GM18508 (cell line): ENCODE measurements around the gene GLT6D1.
"Not testable (repeated sequence)": the region's sequence is repeated elsewhere in the genome, so short reads cannot be mapped to it uniquely, and the experiment has no call there.

Experiments
- ATAC-seq: cut with Tn5 transposase; IDR thresholded peaks from one replicate; pipeline ENCODE4 v1.9.1; 2021; ENCODE audit warnings: moderate number of reproducible peaks; ENCODE audit not compliant: insufficient read depth, unreplicated experiment

GLT6D1 gene

GRCh38 chr9:135639196-135639595, at the start of gene GLT6D1:
Gene GLT6D1, minus strand, starts transcription at chr9:135639540. Its CDS starts 353 bp downstream, at chr9:135639187.
- ATAC-seq: no peak

DNA sequence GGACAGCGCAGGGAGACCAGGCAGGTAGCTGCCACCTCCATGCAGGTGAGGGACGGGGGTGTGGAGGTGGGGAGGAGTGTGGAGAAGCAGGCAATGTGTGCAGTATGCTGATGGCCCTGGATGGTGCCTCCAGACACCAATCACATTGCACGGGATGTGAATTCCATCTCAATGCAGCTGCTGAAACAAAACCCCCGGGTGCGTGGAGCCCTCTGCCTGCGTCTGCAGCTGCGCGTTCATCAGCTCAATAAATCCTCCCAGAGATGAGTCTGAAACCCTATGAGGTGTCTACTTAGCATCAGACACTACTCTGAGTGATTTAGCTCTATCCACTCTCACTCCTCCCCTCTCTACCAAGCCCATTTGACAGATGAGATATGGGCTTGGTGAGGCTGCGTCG, 49.7 kb upstream of the GLT6D1 start:
- no peak for ATAC-seq

GRCh38 chr9:135687216-135687615, 47.9 kb upstream of the GLT6D1 start:
- ATAC-seq: no peak

- no peak for ATAC-seq
Measured at GRCh38 chr9:135684691-135685090, 45.4 kb upstream of the GLT6D1 start.

DNA sequence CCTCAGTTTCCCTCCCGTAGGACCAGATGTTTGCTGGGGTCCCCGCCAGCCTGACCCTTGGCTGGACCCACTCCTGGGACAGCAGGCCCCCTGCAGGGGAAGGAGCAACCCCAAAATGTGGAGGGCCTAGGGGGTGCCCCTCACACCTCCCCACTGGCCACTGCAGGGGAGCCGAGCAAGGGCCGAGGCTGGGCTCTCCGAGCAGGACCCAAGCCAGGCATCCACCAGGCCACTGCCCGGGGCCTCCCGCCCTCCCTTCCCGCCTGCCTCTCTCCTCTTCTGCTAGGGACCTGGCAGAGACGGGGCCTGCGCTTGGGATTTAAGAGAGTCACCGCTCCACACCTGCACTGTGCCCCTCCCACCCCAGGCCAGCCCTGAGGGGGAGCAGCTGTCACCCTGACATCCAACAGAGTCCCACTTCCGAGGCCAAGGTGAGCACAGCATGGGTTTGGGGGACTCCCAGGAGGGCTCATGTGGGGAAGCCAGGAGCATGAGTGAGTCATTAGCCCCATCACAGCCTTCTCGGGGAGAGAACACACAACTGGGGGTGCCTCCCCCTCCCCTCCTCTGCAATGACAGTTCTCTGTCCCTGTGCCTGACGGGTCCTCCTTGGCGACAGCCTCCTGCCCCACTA, 44.2 kb upstream of the GLT6D1 start:
- ATAC-seq: no peak

GRCh38 chr9:135681161-135681560, 41.8 kb upstream of the GLT6D1 start:
- ATAC-seq: no peak

GRCh38 chr9:135680056-135680455, 40.7 kb upstream of the GLT6D1 start:
- no peak for ATAC-seq

DNA sequence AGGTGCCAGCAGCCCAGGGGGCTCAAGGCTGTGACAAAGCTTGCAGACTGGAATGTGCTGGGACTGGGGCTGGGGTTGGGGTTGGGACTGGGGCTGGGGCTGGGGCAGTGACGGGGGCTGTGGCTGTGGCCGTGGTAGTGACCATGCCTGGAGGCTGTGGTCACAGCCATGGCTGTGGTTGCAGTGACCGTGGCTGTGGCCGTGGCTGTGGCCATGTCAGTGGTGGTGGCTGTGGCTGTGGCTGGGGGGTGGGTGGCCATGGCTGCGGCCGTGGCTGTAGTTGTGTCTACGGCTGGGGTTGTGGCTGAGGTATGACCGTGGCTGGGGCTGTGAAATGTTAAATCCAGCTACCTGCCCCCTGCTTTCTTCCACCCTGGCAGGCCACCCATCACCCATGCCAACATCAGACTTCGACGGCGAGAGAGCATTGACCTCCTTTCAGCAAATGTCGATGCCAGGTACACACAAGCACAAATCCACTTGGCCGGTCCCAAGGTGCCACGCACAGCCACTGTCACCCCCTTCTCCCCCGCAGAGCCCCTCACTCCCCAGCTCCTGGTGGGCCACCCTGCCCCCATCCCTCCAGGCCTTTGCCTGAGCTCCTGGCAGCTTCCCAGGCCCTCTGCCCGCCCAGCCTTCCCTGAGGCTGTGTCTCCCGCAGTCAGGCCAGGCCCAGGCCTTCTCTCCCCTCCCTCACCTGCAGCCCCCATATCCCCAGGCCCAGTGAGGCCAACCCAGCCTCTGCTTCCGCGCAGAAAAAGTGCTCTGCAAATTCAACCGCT, 39.1 kb upstream of the GLT6D1 start:
- ATAC-seq: no peak

DNA sequence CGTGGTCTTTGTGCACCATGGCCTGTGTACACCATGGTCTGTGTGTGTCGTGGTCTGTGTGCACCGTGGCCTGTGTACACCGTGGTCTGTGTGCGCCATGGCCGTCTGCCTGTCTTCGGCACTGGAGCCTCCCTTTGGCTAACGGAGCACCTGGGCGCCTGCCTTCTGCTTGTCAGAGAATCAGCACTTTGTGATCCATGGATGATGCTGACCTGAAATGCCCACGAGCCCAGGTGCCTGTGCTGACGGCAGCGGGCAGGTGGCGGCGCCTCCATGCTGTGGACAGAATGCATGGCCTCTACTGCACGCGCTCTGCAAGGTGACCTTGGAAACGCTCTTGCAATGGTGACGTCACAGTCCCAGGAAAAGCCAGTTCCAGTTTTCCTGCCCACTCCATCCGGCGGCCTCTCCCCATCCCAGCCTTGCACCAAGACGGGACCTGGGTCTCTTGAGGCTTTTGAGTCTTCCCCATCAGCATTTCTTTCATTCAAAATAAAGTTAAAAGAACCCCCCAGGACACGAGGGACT, 38.4 kb upstream of the GLT6D1 start:
- ATAC-seq: no peak

DNA sequence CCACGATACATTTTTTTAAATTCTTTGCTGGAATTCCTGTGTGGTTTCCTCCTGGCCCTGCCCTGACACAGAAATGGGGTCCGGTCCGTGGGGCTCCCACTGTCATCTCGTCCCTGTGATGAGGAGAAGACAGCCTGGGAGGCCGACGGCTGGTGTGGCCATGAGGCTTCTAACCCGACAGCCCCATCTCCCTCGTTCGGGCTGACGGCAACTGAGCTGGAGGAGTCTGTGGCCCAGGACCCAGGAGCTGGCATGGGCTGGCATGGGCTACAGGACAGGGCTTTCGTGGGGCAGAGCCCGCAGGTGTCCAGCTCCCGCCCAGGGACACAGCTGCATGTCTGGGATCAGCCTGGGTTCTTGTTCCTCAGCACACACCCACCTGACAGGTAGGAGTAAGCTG, 37.6 kb upstream of the GLT6D1 start:
- ATAC-seq: no peak

DNA sequence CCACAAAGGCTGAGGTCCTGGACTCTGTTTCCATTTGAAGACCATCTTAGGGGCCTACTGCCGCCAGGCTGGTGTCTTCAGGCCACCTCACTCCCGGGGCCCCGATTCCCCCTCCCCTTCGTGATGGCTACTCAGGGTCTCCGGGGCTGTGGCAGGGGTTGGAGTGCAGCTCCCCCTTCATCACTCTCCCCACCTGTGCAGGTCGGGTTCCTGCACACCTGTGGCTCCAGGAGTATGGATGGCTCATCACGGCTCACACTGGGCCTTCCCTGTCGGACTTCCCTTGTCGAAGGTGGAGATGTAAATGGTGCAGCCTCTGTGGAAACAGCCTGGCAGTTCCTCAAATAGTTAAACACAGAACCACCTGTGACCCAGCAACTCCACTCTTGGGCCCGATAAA, 35.6 kb upstream of the GLT6D1 start:
- ATAC-seq: no peak

GRCh38 chr9:135673941-135674340, 34.6 kb upstream of the GLT6D1 start:
- no peak for ATAC-seq

- not testable (repeated sequence) for ATAC-seq
Measured at GRCh38 chr9:135672786-135673185, 33.4 kb upstream of the GLT6D1 start.

DNA sequence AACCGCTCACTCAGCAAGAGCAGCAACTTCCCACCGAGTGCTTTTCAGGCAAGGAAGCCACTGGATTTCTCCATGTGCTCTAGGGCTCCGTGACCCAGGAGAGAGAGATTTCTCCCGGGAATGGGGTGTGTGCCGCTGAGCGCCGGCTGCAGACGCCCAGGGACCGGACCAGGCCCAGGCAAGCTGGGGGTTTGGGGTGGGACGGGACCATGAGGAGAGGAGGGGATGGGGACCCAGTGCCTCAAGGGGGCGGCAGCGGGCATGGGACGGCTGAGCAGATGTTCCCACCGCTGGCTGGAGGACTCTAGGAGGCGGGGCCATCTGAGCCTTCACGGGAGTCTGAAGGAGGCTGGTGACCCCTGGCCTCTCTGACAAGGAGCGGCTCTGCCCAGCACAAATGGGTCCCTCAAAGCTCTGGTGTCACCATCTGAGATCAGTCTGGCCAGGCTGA, 32.3 kb upstream of the GLT6D1 start:
- no peak for ATAC-seq

DNA sequence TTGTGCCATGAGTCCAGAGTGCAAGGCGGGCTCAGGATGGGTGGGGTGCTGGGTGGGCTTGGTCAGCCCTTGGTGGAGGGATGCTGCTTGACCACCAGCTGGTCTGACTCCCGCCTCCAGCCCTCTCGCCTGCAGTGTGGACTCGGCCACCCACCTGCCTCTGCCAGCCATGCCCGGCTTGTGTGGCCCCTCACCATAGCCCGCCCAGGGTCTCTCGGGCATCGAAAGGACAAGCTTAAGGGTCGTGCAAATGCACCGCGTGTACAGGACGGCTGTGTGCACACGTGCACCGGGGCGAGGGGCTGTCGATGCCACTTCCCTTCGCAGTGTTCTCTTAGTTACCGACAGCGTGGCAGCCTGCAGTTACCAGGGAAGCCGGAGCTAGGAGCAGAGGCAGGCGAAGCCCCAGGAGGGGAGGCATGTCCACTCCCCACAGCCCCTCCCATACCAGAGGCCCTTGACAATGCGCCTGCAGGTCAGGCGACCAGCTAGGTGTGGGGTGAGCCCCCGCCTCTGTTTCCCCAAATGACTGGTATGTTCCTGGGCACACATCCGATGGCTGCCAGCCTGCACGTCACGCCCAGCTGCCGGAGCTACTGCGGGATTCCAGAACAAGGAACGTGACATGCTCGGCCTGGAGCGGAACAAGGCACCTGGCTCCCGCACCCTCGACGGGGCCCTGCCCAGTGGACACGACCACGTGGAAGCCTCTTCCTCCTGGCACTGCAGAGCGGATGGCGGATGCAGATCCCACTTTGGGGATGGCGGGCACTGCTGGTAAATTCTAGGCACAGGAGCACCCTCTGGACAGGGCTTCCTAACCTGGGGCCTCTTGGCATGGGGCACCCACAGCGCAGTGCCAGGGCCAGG, 31.6 kb upstream of the GLT6D1 start:
- no peak for ATAC-seq

GRCh38 chr9:135669616-135670285, 30.4 kb upstream of the GLT6D1 start:
- ATAC-seq: no peak

DNA sequence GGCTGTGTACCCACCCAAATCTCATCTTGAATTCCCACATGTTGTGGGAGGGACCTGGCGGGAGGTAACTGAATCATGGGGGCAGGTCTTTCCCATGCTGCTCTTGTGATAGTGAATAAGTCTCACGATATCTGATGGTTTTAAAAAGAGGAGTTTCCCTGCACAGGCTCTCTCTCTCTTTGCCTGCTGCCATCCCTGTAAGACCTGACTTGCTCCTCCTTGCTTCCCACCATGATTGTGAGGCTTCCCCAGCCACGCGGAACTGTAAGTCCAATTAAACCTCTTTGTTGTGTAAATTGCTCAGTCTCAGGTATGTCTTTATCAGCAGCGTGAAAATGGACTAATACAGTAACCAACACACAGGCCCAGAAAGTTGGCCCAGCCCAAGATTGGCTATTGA, 29.7 kb upstream of the GLT6D1 start:
- ATAC-seq: not testable (repeated sequence)

DNA sequence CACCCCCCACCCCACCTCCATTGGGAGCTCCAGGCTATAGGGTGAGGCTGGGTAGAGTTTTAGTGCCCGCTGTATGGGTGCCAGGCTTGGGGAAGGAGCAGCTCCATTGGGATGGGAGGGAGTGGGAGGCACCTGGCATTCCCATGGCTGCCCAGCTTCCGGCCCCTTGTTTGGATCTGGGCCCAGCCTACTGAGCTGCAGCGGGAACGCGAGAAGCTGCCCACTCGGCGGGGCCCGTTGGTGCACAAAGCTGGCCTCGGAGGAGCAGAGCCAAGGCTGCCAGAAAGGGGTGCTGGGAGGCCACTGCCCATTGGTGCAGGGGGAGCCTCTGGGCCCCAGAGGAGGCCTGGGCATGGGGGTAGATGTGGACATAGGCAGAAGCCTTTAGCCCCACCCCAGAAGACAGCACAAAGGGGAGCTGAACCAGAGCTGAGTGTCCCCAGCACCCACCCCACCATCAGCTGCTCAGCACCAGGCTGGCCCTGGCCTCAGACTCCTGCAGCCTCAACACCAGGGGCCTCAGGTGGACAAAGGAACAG, 28.2 kb upstream of the GLT6D1 start:
- ATAC-seq: no peak

DNA sequence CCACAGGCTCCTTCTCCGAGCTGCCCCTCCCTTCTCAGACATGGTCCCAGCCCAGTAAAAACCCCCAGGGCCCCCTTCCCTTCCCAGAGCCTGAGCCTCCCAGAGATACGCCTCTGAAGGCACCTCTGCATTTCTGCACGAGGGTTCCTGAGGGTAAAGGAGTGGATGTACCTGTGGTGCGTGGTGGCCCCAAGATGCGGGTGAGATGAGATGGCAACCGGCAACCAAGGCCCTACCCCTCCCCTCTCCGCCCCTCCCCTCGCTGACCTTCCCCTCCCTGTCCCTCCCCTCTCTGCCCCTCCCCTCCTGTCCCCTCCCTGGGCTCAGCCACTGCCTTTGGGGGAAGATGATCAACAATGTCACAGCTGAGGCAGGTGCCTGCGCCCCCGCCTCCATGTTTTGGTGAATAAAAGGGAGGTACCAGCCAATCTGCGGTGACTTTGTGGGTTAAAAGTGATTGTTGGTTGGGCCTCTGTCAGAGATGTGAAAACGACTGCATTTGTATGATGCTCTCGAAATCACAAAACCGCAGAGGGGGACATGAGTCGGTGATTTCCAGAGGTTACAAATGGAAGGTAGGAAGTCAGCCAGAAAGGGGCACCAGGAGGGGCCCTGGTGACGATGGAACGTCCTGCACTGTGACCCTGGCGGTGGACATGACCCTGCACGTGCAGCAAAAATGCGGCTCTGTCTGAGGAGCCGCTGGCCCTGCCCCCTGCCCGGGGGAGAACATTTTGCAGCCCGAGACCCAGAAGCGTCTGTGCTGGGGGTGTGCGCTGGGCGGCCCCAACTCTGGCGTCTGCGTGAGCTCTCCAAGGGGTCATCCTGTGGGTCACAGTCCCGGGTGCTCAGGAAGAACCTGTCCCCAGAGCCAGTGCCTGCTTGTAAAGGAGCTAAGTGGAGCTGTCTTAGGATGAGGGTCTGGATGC, 27.5 kb upstream of the GLT6D1 start:
- no peak for ATAC-seq
